Fibroblast of skin of back (primary cell): Measurements from ENCODE around the gene DBP.

Experiments
- DNase-seq: peaks from one replicate; pipeline ENCODE4 v3.0.0-alpha.2; 2013

The DBP gene

DNA sequence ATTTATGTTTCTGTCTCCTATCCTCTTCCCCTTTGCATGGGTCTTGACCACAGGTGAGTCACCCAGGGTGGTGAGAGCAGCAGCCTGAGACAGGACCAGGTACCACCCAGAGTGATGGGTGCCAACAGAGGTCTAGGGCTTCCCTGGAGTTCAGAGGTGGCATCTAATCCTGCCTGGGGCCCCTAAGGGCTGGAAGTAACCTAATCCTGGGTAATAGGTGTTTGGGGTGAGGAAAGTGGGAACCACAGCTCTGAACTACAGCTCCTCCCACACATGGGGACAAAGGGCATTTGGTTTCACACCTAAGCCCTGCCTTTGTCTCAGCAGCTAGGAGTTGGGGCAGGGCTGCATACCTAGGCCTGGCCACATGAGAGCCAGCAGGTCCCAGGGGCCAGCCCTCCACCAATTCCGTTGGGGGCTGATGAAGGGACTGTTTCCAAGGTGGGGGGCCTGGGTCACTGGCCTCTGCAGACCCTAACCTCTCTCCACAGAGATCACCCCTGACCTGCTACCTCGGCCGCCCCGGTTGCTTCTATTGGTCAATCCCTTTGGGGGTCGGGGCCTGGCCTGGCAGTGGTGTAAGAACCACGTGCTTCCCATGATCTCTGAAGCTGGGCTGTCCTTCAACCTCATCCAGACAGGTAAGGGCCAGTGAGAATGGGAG is 9.8 kb downstream of the DBP start:
- DNase-seq = no peak

DNA sequence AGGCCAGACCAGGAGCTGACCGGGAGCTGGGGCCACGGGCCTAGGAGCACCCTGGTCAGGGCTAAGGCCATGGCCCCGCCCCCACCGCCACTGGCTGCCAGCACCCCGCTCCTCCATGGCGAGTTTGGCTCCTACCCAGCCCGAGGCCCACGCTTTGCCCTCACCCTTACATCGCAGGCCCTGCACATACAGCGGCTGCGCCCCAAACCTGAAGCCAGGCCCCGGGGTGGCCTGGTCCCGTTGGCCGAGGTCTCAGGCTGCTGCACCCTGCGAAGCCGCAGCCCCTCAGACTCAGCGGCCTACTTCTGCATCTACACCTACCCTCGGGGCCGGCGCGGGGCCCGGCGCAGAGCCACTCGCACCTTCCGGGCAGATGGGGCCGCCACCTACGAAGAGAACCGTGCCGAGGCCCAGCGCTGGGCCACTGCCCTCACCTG is 11.3 kb downstream of the DBP start:
- DNase-seq = no peak

DNA sequence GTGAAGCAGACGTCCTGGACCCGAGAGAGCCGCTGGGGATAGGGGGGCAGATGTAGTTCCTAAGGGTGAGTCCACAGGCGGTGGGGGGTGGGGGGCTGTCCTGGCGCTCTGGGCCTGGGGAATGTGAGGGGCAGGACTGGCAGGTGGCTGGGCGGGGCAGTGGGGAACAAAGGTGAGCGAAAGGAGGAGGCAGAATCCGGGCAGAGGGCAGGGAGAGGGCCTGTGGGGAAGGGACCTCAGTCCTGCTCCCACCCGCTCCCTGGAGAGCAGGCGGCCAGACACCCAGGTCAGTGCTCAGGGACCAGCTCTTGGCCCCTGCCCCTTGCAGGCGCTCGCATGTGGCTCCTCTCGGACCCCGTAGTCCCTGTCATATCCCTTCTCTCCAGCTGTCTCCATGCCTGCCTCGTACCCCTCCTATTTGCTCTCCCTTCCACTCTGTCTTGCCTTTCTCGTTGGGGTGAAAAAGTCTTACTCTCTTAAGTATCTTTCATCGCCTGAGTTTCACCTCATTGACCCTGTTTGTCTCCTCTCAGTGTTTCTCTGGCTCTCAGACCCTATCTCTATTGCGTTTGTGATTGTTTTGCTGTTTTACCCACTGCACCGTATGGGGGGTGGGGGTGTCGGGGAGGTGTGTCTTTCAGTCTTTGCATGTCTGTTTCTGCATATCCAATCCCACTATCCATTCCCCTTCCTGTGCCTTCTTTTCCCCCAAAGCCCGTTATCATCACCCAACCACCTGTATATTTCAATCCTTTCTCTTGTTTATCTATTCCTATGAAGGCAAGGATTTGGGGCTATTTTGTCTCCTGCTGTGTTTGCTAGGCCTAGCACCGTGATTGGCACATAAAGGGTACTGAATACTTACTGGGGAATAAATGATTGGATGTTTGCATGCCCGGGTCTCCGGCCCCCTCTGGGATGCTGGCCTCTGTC is 12.1 kb downstream of the DBP start:
- no peak for DNase-seq

DNA sequence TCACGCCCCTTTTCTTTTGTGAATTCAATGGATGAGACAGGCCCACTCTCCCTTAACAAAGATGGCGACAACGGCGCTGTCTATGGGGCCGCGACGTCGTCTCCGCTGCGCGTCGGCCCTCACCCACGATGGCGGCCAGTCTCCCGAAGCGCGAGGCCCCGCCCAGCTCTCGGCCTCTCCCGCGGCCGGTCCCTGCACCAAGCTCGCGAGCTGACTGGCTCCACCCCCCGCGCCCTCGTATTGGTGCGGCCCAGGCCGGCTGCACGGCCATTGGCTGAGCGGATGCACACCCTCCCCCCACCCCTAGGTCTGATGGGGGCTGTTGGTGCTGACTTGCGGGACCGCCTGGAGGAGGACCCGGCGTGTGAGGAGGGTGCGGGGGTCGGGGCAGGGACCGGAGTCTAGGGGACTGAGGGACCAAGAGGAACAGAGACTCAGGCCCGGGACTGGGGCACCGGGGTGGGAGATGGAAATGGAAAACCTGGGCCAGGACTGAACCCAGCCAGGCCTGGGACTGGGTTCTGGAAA is 13.0 kb downstream of the DBP start:
- DNase-seq = peak; percentile 98

DNA sequence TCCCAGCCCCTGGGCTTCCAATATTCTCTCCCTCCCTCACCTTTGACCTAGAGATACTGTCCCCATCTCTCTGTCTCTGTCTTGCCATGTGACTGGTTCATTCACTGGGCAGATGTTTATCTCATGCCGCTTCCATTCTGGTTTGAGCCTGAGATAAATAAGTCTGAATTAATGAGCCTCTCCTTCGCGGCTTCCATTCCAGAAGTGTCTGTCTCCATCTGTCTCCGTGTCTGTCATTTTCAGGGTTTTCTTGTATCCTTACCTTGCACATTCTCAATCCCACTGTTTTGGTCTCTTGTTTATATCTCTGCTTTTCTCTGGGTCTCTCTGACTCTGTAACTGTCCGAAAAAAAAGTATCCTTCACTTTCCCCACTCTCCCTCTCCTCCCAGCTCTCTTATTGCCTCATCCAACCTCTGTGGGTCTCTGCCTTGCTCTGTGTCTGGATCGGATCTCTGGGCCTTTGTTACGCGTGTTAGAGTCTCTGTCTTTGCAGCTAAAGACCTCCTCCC is 13.6 kb downstream of the DBP start:
- DNase-seq = no peak

DNA sequence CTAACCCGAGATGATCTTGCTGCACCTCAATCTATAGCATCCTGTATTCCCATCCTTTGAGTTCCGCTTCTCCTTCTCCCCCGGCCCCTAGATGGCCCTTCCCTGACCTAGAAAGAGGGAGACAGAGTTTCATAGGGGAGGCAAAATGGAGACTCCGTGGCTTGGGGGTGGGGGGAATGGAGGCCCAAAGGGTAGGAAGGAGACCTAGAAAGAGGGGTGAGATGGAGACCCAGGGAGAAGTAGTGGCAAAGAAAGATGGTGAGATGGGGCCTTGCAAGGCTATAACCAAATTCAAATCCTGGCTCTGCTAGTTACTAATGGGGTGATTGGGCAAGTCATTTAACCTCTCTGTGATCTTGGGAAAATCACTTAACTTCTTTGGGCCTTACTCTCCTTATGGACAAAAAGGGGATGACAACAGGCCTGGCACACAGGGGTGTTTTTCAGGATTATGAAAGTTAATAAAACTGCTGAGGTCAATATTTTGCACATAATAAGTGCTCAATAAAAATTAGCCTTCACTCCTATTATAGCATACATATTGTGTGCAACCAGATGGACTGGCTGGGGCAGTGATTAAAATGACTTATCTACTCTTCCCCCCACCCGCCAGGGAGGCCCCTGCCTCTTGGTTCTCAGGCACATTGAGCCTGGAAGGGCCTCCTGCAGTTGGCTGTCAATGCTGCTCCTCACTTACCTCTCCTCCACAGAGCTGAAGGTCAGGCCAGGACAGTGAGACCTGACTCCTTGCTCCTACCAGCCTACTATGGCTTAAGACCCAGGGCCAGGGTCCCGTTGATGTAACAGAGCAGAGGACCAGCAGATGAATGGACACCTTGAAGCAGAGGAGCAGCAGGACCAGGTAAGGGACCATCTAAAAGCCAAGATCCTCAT is 17.2 kb downstream of the DBP start:
- DNase-seq = no peak

DNA sequence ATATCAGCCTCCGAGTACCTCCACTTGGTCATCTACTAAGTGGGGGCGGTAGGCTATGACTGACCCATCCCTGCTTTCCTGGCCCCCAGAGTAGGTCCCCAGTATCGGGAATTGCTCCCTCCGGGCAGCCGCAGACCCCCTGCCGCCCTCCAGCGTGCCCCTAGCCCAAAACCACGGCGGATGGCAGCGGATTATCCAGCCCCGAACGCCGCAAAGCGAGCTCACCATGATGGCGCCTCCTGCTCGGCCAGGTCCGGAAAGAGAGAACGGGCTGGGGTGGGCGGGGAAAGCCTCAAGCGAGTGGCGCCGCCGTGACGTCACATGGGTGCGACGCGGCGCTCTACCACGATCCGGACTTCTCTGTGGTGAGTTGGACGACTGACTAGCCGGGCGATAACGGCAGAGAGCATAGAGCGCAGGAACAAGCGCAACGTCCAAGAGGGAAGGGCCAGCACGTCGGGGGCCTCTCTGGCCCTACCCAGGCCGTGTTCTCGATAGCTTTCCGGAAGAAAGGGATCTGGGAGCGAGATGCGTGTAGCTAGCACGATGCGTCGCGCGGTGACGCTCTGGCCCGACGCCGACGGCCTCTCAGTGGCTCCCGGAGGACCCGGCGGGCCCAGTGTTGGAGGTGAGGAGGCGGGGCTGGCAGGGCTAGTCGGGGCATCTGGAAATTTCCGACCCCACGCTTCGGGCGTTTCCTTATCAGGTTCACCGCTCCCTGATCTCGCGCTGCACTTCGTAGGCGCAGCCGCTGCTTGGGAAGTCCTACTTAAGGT is 18.1 kb downstream of the DBP start, which contains the start of the genes RPL18 and SPHK2:
Gene RPL18 (minus strand): TSS at position 263 of the 776 bp plus-strand sequence. CDS start 35 bp downstream, at position 228.
Gene SPHK2 (plus strand): TSS at position 591 of the 776 bp plus-strand sequence. CDS start 1,009 bp downstream, outside the sequence.
- peak; percentile 100 for DNase-seq

DNA sequence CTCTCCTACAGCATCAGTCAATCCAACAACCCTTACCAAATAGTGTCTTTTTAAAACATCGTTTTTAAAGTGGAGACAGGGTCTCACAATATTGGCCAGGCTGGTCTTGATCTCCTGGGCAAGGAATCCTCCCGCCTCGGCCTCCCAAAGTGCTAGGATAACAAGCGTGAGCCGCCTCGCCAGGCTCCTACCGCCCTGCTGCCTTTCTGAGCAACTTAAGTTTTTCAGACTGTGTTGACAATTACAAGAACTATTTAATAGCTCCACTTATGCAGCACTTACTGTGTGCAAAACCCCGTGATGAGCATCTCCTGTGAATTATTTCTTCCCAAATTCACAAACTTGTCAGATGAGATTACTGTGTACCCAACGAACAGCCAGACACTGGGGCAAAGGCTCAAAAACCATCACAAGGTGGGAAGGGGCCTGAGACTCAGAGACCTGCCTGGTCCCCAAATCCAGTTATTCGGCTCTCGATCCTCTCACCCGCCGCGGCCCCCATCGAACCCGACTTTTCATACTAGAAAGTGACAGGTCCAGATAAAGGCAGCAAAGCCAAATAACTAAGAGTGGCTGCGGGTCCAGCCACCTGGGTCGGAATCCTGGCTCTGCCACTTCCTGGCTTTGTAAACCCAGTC is 18.8 kb downstream of the DBP start:
- no peak for DNase-seq

DNA sequence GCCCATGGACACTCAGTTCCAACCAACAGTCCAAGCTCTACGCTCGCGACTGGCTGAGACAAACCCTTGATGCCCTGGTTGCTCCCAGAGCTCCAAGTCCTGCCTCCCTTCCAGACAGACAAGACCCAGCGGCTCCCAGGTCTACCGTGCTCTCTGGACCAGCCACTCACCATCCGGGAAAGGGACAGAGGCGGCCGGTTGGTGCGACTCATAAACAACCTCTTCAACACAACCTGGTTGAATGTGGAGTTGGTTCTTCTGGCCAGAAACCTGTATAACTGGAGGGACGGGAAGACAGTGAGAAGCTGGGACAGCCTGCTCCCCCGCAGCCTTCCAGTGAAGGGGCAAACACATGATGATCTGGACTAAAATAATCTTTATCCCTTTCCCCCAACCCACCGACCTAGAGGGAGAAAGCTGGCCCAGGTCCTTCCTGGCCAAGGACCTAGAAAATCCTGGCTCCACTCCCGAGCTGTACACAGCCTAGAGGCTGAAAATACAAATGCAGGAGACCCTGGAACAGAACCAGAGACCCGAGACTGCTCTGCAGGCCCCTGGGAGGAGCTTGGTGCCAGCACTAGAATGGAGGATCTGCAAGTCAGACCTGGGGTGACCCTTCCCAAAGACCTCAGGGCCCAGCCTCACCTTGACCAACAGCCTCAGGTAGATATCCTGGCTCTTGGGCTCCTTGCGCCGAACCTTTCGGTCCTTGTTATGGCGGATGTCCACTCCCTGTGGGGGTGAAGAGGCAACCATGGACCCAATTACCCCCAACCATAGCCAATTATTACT is 19.8 kb downstream of the DBP start:
- no peak for DNase-seq

DNA sequence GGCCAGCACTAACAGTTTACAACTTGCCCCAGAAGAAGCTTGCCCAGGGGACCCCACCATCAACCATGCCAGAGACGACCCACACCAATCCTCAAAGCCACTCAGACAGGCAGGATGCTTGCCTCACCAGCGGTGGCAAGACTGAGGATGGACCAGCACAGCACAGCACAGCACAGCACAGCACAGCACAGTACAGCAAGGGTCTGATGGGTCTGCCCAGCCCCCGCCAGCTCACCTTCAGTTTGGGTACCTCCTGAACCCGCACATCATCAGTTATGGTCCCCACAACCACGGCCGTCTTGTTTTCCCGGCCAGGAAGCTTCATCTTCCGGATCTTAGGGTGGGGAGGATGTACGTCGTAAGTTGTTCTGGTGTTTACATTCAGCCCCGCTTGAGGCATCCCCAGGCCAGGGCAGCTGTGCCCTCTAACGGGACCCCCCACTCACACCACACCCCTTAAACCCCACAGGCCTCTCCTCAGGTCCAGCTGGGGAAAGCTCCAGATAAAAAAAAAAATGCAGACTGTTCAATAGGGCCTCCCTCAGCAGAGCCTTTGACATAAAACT is 20.6 kb downstream of the DBP start:
- DNase-seq = no peak

DNA sequence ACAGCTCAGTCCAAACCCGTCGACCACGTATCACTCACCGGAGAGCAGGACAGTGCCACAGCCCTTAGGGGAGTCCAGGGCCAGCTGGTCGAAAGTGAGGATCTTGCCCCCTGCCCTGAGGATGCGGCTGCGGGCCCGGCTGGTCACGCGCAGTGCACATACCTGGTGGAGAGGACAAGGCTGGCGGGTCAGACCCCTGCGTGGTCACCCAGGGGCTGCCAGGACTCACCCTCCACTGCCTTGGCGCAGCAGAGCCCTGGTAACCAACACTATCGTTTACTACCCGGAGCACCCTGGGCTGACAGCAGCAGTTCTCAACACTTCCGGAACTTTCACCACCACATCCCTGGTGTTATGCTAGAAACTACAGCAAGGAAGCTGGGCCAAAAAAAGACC is 21.1 kb downstream of the DBP start:
- DNase-seq = no peak

DNA sequence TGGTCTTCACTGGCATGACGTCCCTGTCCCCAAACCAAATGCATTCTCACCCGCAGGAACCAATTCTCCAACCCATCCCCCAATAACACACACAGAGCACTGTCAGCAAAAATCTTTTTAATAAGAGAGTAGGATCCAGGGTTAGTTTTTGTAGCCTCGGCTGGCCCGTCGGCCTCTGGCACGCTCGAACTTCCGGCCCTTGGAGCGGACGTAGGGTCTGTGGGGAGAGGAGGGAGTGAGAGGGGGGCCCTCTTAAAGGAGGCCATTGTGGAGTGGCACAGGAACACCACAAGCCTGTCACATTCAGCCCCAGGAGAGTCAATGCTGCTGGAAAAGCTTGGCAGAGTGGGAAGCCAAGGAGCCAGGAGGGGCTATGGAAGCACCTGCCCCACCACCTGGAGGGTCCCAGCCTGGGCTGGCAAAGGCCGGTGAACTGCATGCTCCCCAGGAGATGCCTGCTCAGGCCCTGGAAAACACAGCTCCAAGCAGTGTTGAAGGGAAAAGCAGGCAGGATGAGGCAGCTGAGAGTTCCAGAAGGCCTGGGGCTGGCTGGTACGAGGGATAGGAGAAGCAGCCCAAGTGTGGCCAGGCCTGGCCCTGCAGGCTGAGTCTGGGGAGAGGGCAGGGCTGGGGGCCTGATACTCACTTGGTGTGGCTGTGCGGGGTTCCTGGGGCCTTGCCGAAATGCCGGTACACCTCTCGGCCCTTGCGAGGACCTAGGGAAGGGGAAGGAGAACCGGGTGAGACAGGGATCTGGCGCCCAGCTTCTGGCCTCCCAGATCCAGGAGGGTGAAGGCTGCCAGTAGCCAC is 21.7 kb downstream of the DBP start:
- DNase-seq = no peak

DNA sequence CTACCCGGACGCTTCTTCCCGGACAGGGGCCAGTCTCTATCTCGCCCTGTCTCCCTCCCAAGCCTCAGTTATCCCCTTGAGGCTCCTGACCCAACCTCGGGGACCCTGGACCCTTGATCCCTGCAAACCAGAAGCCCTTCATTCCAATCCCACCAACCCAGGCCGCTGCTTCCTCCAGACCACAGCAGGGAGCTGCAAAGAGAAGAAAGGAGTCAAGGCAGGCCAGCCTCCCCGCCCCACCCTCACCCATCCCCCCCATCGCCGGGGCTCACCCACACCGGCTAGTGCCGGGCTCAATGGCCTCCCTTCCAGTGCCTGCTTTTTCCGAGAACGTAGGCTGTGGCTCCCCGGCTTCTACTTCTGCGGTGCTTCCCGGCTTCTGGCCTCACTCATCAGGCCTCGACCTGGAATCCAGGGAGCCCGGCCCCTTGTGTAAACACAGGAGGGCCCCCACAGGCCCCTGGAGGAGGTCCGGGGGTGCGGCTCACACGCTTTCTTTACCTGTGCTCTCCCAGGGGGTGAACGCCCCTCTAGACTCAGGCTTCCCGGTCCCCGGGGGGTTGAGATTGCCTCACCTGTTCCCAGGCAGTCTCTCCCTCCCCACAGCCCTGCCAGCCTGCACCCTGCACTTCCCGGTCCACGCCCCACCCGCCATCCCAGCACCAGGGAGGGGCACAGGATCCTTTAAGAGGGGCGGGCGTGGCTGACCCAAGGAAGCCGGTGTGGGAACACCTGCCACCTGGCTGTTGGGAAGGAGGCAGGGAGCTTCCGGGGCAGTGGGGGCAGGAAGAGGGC is 22.5 kb downstream of the DBP start, which contains the start of gene FAM83E:
Gene FAM83E (minus strand): TSS at position 641 of the 795 bp plus-strand sequence. CDS start 1,704 bp downstream, outside the sequence.
- DNase-seq = no peak

DNA sequence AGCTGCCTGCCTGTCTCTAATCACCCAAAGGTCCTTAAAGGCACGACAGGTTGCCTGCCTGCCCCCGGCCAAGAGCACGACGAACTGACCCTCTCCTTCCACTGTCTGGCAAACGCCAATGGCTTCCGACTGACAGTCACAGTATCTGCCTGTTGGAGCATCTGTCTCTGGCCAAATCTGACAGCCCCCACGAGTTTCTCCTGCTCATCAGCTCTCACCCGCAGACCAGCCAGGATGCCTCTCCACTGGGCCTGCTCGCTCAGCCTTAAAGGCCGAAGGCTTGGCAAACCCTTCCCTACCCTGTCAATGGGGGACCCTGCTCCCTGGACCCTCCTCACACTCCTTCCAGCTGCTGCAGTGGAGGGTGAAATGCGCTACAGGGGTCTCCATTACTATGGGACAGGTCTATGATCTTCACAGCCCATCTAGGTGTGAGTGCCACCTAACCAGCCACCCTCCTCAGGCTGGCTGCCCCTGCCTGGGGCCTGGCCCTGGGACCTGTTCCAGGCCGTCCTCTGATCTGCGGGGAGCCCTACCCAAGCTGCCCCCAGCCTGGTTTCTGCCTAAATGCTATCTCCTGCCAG is 23.2 kb downstream of the DBP start:
- DNase-seq = no peak

DNA sequence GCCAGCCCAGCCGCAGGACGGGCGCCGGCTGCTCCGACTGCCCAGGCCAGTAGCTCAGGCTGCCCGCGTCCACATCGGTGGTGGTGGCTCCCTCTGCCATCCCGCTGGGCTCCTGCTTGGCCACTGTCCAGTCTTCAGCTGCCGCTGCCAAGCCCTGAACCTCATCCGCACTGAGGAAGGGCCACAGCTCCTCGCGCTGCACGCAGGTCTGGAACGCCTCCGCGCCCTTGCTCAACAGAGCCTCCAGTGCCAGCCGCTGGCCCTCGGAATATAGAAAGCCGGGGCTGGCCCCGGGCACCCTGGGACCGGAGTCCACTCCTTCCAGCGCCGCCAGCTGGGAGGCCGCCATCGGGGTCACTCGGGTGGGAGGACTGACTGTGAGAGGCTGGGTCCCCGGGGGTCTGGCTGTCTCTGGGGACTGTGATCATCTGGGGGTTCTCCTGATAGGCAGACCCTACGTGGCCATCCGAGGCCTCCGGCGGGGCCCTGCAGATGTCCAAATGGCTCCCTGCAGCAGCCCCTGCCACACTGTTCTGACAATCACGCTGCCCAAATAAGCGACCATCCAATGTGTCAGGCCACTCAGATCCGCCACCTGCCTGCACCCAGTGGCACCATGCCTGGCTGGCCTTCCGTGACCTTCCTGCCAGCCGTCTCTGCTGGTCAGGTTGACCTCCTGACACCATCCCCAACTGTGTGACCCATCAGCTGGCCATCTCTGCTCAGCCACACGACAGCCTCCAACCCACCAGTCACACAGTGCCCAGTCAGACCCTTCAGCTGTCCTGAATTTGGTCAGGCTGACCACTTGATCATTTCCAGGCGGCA is 23.9 kb downstream of the DBP start:
- DNase-seq = no peak

DNA sequence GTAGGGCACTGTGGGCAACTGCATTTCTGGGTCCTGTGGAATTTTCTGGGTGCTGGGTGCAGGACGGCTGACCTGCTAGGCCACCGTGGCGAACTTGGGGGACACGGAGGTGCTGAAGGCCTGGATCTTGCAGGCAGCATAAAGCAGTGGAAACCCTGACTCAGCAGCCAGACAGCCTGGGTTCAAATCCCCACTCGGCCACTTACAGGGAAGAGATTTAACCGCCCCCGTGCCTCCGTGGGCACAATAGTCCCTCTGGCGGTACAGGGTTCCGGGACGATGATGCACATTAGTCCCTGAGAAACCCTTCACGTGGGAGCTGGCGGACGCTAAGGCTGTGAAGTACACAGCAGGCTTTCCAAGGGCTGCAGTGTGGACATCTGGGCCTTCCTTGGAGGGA is 25.3 kb downstream of the DBP start:
- DNase-seq = no peak
